ENCODE measurements around the gene PCBP4. TPM values are rescaled to one million over a fixed set of nuclear protein-coding genes. Genes with fewer than 3 reads are reported as not detected.

The PCBP4 gene
- total RNA-seq, 1 experiment from 2014 or later = 45.8 TPM

DNA sequence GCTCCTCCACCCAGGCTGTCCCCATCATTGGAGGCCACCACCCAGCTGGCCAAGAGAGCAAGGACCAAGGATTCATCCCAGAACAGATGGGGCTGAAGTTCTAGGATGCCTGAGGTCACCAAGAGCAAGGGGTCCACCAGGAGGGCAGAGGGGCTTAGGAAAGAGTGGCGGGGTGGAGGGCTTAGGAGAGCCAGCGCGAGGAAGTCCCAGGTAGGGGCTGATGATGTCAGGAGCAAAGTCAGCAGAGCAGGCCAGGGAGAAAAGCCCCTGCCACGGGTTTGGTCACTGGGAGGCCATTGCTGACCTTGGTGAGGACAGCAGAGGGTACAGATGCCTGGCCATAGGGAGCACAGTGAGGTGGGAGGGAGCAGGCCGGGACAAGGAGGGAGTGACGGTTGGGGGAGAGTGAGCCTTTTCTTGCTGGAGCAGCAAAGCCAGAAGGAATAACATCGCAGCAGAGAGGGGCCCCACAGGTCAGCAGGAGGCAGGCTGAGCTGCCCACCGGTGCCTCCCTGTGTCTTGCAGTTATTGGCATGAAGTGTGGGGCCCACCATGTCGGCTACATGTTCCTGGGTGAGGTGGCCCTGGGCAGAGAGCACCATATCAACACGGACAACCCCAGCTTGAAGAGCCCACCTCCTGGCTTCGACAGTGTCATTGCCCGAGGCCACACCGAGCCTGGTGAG is 19.9 kb downstream of the PCBP4 start:
- ChIA-PET CTCF (no interaction called here), POLR2A (ENCODE audit: unreplicated experiment) (no interaction called here)
- Histone ChIP-seq H3K4me1 (ENCODE audit: insufficient read depth, low read length) (peaks cover 12% of the 10 kb centered on the region), H3K27me3 (ENCODE audit: low read length) (no peaks in the 10 kb centered on the region), H2AFZ (ENCODE audit: low read length) (no peak overlapping the region), H3K9me3 (ENCODE audit: low read length) (no peaks in the 10 kb centered on the region), H4K20me1 (ENCODE audit: low read length) (no peaks in the 10 kb centered on the region), H3K4me3 (ENCODE audit: low read length) (no peak overlapping the region), H3K36me3 (ENCODE audit: low read depth, low read length) (no peaks in the 10 kb centered on the region), H3F3A (ENCODE audit: low read length, unreplicated experiment) (no peaks in the 10 kb centered on the region), H3K9ac (ENCODE audit: low read length) (no peak overlapping the region), H3K4me2 (ENCODE audit: low read length) (no peak overlapping the region), H3K79me2 (ENCODE audit: low read length) (no peaks in the 10 kb centered on the region), H3K27ac (ENCODE audit: low read length) (no peak overlapping the region), H3K9me2 (replicated peaks; ENCODE audit: low read length) (no peaks in the 10 kb centered on the region)
- BruUV-seq (replicated peaks) = no TSS peak
- ATAC-seq = no peak
- intact Hi-C loops (cut with micrococcal nuclease) = no loop called here
- TF ChIP-seq EZH2 (IDR thresholded peaks at IDR 0.05; ENCODE audit: low read length, unreplicated experiment) = no peak
- TF ChIP-seq EZH2phosphoT487 (IDR thresholded peaks at IDR 0.05; ENCODE audit: borderline replicate concordance, low read length) = no peak
- TF ChIP-seq, protein P1, sequence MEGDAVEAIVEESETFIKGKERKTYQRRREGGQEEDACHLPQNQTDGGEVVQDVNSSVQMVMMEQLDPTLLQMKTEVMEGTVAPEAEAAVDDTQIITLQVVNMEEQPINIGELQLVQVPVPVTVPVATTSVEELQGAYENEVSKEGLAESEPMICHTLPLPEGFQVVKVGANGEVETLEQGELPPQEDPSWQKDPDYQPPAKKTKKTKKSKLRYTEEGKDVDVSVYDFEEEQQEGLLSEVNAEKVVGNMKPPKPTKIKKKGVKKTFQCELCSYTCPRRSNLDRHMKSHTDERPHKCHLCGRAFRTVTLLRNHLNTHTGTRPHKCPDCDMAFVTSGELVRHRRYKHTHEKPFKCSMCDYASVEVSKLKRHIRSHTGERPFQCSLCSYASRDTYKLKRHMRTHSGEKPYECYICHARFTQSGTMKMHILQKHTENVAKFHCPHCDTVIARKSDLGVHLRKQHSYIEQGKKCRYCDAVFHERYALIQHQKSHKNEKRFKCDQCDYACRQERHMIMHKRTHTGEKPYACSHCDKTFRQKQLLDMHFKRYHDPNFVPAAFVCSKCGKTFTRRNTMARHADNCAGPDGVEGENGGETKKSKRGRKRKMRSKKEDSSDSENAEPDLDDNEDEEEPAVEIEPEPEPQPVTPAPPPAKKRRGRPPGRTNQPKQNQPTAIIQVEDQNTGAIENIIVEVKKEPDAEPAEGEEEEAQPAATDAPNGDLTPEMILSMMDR (conservative IDR thresholded peaks at IDR 0.05; ENCODE audit: low read depth, low read length) = no peak
- no peak for DNase-seq

DNA sequence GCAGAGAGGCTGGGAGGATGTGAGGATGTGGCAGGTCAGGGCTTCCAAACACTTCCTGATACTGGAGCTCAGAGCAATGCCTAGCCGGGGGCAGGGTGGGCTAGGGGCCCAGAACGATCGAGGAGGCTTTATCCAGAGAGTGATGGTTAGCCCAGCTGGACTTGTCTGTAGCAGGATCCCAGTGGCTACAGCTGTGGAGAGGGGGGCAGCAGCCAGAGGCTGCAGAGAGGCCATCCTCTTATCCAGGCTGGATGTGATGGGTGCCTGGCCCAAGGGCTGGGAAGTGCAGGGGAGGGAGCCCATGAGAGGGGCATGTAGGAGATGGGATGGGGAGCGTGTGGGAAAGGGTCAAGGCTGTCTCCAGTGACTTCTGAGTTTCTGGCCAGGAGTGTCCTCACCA is 20.5 kb downstream of the PCBP4 start:
- Histone ChIP-seq H3K9ac (ENCODE audit: low read length) (no peak overlapping the region), H3K27ac (ENCODE audit: low read length) (no peak overlapping the region), H3K4me3 (ENCODE audit: low read length) (no peak overlapping the region), H3K9me2 (replicated peaks; ENCODE audit: low read length) (no peaks in the 10 kb centered on the region), H4K20me1 (ENCODE audit: low read length) (no peaks in the 10 kb centered on the region), H3F3A (ENCODE audit: low read length, unreplicated experiment) (no peaks in the 10 kb centered on the region), H2AFZ (ENCODE audit: low read length) (no peak overlapping the region), H3K79me2 (ENCODE audit: low read length) (no peaks in the 10 kb centered on the region), H3K36me3 (ENCODE audit: low read depth, low read length) (no peaks in the 10 kb centered on the region), H3K4me2 (ENCODE audit: low read length) (no peak overlapping the region), H3K27me3 (ENCODE audit: low read length) (no peaks in the 10 kb centered on the region), H3K4me1 (ENCODE audit: insufficient read depth, low read length) (peaks cover 14% of the 10 kb centered on the region), H3K9me3 (ENCODE audit: low read length) (no peaks in the 10 kb centered on the region)
- CTCF ChIA-PET = no interaction called here
- no peak for DNase-seq
- intact Hi-C loops (cut with micrococcal nuclease) = no loop called here
- POLR2A ChIA-PET (ENCODE audit: unreplicated experiment) = no interaction called here
- BruUV-seq (replicated peaks) = no TSS peak
- TF ChIP-seq, protein P1 (conservative IDR thresholded peaks at IDR 0.05; ENCODE audit: low read depth, low read length) = no peak
- no peak for TF ChIP-seq EZH2 (IDR thresholded peaks at IDR 0.05; ENCODE audit: low read length, unreplicated experiment)
- TF ChIP-seq EZH2phosphoT487 (IDR thresholded peaks at IDR 0.05; ENCODE audit: borderline replicate concordance, low read length) = no peak
- no peak for ATAC-seq

DNA sequence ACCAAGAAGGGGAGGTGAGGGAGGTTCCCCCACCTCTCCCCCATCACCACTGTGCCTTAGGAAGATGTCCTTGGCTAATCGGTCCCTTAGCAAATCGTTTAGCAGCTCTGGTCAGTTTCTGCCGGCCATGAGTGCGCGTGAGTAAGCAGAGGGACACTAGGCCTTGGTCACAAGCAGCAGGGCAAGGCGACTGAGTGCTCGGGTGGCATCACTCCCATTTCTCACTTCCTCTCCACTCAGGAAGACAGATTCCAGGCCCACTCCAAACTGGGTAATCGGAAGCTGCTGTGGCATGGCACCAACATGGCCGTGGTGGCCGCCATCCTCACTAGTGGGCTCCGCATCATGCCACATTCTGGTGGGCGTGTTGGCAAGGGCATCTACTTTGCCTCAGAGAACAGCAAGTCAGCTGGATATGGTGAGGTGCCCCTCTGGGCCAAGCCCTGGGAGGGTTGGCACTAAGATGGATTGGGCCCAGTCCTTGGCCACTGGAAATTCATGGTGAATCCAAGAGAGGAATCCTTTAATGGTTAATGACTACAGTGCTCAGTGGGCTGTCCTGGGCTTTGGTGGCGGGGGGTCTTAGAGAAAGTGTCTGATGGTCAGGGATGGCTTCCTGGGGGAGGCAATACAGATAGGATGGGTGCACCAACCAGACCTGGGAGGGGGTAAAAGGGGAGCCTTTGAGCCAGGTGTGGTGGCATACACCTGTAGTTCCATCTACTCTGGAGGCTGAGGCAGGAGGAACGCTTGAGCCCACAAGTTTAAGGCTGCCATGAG is 21.1 kb downstream of the PCBP4 start:
- CTCF ChIA-PET = no interaction called here
- no peak for ATAC-seq

More for the DNA sequence above, 21.1 kb downstream of the PCBP4 start:
- intact Hi-C loops (cut with micrococcal nuclease) = no loop called here
- H3K27ac ChIP-seq (ENCODE audit: low read length) = no peak overlapping the region
- H3K27me3 ChIP-seq (ENCODE audit: low read length) = no peaks in the 10 kb centered on the region
- no peak for DNase-seq
- H3K9me2 ChIP-seq (replicated peaks; ENCODE audit: low read length) = no peaks in the 10 kb centered on the region
- H3F3A ChIP-seq (ENCODE audit: low read length, unreplicated experiment) = no peaks in the 10 kb centered on the region
- no peaks in the 10 kb centered on the region for H4K20me1 ChIP-seq (ENCODE audit: low read length)
- no peak overlapping the region for H3K4me3 ChIP-seq (ENCODE audit: low read length)
- no TSS peak for BruUV-seq (replicated peaks)
- H3K9ac ChIP-seq (ENCODE audit: low read length) = no peak overlapping the region
- H3K9me3 ChIP-seq (ENCODE audit: low read length) = no peaks in the 10 kb centered on the region
- H3K79me2 ChIP-seq (ENCODE audit: low read length) = peaks cover 6% of the 10 kb centered on the region
- POLR2A ChIA-PET (ENCODE audit: unreplicated experiment) = no interaction called here
- no peak overlapping the region for H2AFZ ChIP-seq (ENCODE audit: low read length)
- TF ChIP-seq EZH2phosphoT487 (IDR thresholded peaks at IDR 0.05; ENCODE audit: borderline replicate concordance, low read length) = no peak
- TF ChIP-seq, protein P1 (conservative IDR thresholded peaks at IDR 0.05; ENCODE audit: low read depth, low read length) = no peak
- no peak for TF ChIP-seq EZH2 (IDR thresholded peaks at IDR 0.05; ENCODE audit: low read length, unreplicated experiment)
- peaks cover 14% of the 10 kb centered on the region for H3K4me1 ChIP-seq (ENCODE audit: insufficient read depth, low read length)
- H3K36me3 ChIP-seq (ENCODE audit: low read depth, low read length) = no peaks in the 10 kb centered on the region
- no peak overlapping the region for H3K4me2 ChIP-seq (ENCODE audit: low read length)

Data from PC-3 (cell line).